Breast epithelium (tissue), 4 donors: ENCODE results near the gene IQGAP2. TPM values are rescaled to one million over a fixed set of nuclear protein-coding genes. Genes with fewer than 3 reads are reported as not detected.

Experiments used
- DNase-seq, 2 donors: peaks; one replicate each; pipeline ENCODE4 v3.0.0-alpha.2; 2019; ENCODE audit warnings: low spot score in 2 of 2
- H3K27ac ChIP-seq, 2 donors: fragments of 200-600 bp; sonication (generic) in 1 of 2; one replicate each; pipeline ENCODE4 v1.5.1; 2016 to 2019; ENCODE audit warnings: mild to moderate bottlenecking in 1 of 2
- H3K27me3 ChIP-seq, 2 donors: fragments of 200-600 bp; sonication (generic) in 1 of 2; one replicate each; pipeline versions ENCODE4 v1.5.1 to v1.6.0; 2017 to 2019; ENCODE audit warnings: control low read depth in 1 of 2, mild to moderate bottlenecking in 1 of 2
- H3K36me3 ChIP-seq: fragments of 200-600 bp; one replicate; pipeline ENCODE4 v1.5.1; 2019
- H3K4me1 ChIP-seq, 2 donors: fragments of 200-600 bp; sonication (generic); one replicate each; pipeline ENCODE4 v1.5.1; 2016 to 2019; ENCODE audit warnings: control low read depth in 1 of 2
- H3K4me3 ChIP-seq, 3 donors: fragments of 200-600 bp; sonication (generic); 1 replicate in 2 of 3; 2 replicates in 1 of 3; pipeline ENCODE4 v1.5.1; 2016 to 2019; ENCODE audit warnings: mild to moderate bottlenecking in 3 of 3, moderate library complexity in 2 of 3
- H3K9me3 ChIP-seq, 2 donors: fragments of 200-600 bp; sonication (generic) in 1 of 2; one replicate each; pipeline ENCODE4 v1.5.1; 2016 to 2019; ENCODE audit warnings: control low read depth in 1 of 2
- CTCF ChIP-seq, 3 donors: fragments of 450-650 bp; IDR thresholded peaks; one replicate each; pipeline ENCODE4 v1.5.1; 2016 to 2017; ENCODE audit warnings: antibody characterized with exemption in 3 of 3, mild to moderate bottlenecking in 3 of 3, moderate library complexity in 3 of 3
- POLR2A ChIP-seq: fragments of 450-650 bp; IDR thresholded peaks from one replicate; pipeline ENCODE4 v1.6.1; 2016; ENCODE audit warnings: antibody characterized with exemption, mild to moderate bottlenecking, moderate library complexity
- POLR2AphosphoS5 ChIP-seq, 3 donors: sonication (generic); formaldehyde crosslinking; IDR thresholded peaks; one replicate each; pipeline ENCODE4 v1.6.1; 2017; ENCODE audit warnings: antibody characterized with exemption in 3 of 3
- intact Hi-C: fragments of 100-400 bp; cut with DNase I; formaldehyde crosslinking; loops from one replicate; pipeline ENCODE4 v1.15.1; 2023; ENCODE audit warnings: low total_unique reads
- total RNA-seq, 3 donors: library from RNA; depleted of rRNA; stranded (reverse); fragments of >200 nt; gene quantifications; one replicate each; pipeline ENCODE4 v1.1.0, GENCODE V29; 2016

IQGAP2 gene
- 10 to 100 TPM; 31.7 to 70.2 (median 44.6) TPM for total RNA-seq

- no peaks in the 10 kb centered on the region for H3K36me3 ChIP-seq
- no peaks in the 10 kb centered on the region for H3K4me1 ChIP-seq
- peak within 1 kb of the TSS; percentile 66 to 84 (median 74) for H3K4me3 ChIP-seq
- H3K9me3 ChIP-seq: no peaks in the 10 kb centered on the region
- no peaks in the 10 kb centered on the region for H3K27me3 ChIP-seq
- H3K27ac ChIP-seq: peak within 1 kb of the TSS; percentile 84 to 85
- TF ChIP-seq POLR2A (no peak), POLR2AphosphoS5 (IDR thresholded peaks at IDR 0.05) (peak in 2 of 3 donors; percentile 37 to 43), CTCF (IDR thresholded peaks at IDR 0.05) (peak; percentile 44 to 67 (median 66))
- intact Hi-C loops: no loop called here
- DNase-seq: peak; percentile 56 to 71
These were observed at the start of gene IQGAP2 for GRCh38 chr5:76402886-76403765. IQGAP2 (plus strand) TSS chr5:76403285; CDS start chr5:76403546, 261 bp downstream.

GRCh38 chr5:76356887-76357286 lies 46.2 kb upstream of the IQGAP2 start:
- Histone ChIP-seq H3K27ac (no peak overlapping the region), H3K9me3 (no peaks in the 10 kb centered on the region), H3K27me3 (no peaks in the 10 kb centered on the region), H3K4me3 (no peak overlapping the region), H3K36me3 (no peaks in the 10 kb centered on the region), H3K4me1 (no peaks in the 10 kb centered on the region)
- no peak for DNase-seq
- intact Hi-C loops: no loop called here
- TF ChIP-seq POLR2AphosphoS5 (IDR thresholded peaks at IDR 0.05): no peak
- TF ChIP-seq CTCF (IDR thresholded peaks at IDR 0.05): no peak
- no peak for TF ChIP-seq POLR2A

- Histone ChIP-seq H3K27ac (no peak overlapping the region), H3K4me1 (no peaks in the 10 kb centered on the region), H3K36me3 (no peaks in the 10 kb centered on the region), H3K9me3 (no peaks in the 10 kb centered on the region), H3K27me3 (no peaks in the 10 kb centered on the region), H3K4me3 (no peak overlapping the region)
- no peak for DNase-seq
- intact Hi-C loops: no loop called here
- TF ChIP-seq CTCF (IDR thresholded peaks at IDR 0.05) (no peak), POLR2A (no peak), POLR2AphosphoS5 (IDR thresholded peaks at IDR 0.05) (no peak)
These were observed 39.5 kb upstream of the IQGAP2 start for GRCh38 chr5:76363352-76364225.

- H3K27ac ChIP-seq: no peak overlapping the region
- no peaks in the 10 kb centered on the region for H3K9me3 ChIP-seq
- DNase-seq: no peak
- no peaks in the 10 kb centered on the region for H3K4me1 ChIP-seq
- no peak overlapping the region for H3K4me3 ChIP-seq
- no peaks in the 10 kb centered on the region for H3K27me3 ChIP-seq
- intact Hi-C loops: no loop called here
- TF ChIP-seq POLR2A (no peak), CTCF (IDR thresholded peaks at IDR 0.05) (no peak), POLR2AphosphoS5 (IDR thresholded peaks at IDR 0.05) (no peak)
- H3K36me3 ChIP-seq: no peaks in the 10 kb centered on the region
These were observed 38.9 kb upstream of the IQGAP2 start for GRCh38 chr5:76364226-76364589.
